HEK293T (cell line): ENCODE measurements around the gene GYS1.
"Not testable (repeated sequence)": the region's sequence is repeated elsewhere in the genome, so short reads cannot be mapped to it uniquely, and the experiment has no call there.

Experiments
- FOXK2 ChIP-seq: fragments of 450-650 bp; IDR thresholded peaks from 2 replicates; pipeline ENCODE4 v1.6.1; 2016; ENCODE audit warnings: mild to moderate bottlenecking
- FOXM1 ChIP-seq: fragments of 450-650 bp; IDR thresholded peaks from 2 replicates; pipeline ENCODE4 v1.6.1; 2017; ENCODE audit warnings: mild to moderate bottlenecking, borderline replicate concordance
- HDGF ChIP-seq: fragments of 450-650 bp; IDR thresholded peaks from 2 replicates; pipeline ENCODE4 v1.6.1; 2017; ENCODE audit warnings: antibody characterized with exemption, borderline replicate concordance
- SP1 ChIP-seq: fragments of 450-650 bp; IDR thresholded peaks from 2 replicates; pipeline ENCODE4 v1.6.1; 2017
- TARDBP ChIP-seq: fragments of 450-650 bp; IDR thresholded peaks from 2 replicates; pipeline ENCODE4 v1.6.1; 2016

DNA sequence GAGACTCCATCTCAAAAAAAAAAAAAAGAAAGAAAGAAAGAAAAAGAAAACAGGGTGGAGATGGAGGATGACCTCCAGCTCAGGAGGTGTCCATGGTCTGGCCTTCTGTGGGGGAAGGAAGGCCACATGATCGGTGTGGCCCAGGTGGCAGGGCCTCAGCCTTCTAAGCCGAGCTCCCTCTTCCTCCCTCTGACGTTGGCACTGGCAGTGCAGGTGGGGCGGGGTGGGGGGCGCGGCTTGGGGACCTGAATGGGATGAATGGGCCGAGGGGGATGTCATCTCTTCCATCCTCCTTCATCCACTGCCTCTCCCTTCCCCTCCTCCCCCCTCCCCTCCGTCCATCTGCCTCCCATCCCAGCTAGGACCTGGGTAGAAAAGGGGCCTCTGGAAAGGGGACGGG is 46.6 kb upstream of the GYS1 start:
- not testable (repeated sequence) for TF ChIP-seq TARDBP, SP1, FOXM1, FOXK2, HDGF
